CMK (cell line): ENCODE results near the gene INTS7.
"Not testable (repeated sequence)": the region's sequence is repeated elsewhere in the genome, so short reads cannot be mapped to it uniquely, and the experiment has no call there.

ENCODE experiments used
- DNase-seq: peaks from one replicate; pipeline ENCODE4 v3.0.0-alpha.2; 2010; ENCODE audit warnings: low read depth

Gene INTS7

GRCh38 chr1:212035835-212036605 lies 663 bp upstream of the INTS7 start:
- DNase-seq, result no peak

- DNase-seq, result peak; percentile 22
These were observed 738 bp downstream of the INTS7 start for GRCh38 chr1:212034516-212035122.

- DNase-seq, result no peak
These were observed 4.3 kb downstream of the INTS7 start for GRCh38 chr1:212030936-212031528.

GRCh38 chr1:212027727-212028126 lies 7.6 kb downstream of the INTS7 start:
- not testable (repeated sequence) for DNase-seq

- no peak for DNase-seq
These were observed 10.7 kb downstream of the INTS7 start for GRCh38 chr1:212024469-212025149.

- not testable (repeated sequence) for DNase-seq
These were observed 12.4 kb downstream of the INTS7 start for GRCh38 chr1:212022908-212023307.

- DNase-seq, result no peak
These were observed 13.8 kb downstream of the INTS7 start for GRCh38 chr1:212021563-212021962.

- no peak for DNase-seq
These were observed 14.4 kb downstream of the INTS7 start for GRCh38 chr1:212020975-212021374.

GRCh38 chr1:212013672-212014071 lies 21.7 kb downstream of the INTS7 start:
- no peak for DNase-seq

- DNase-seq, result peak; percentile 49
These were observed 23.2 kb downstream of the INTS7 start for GRCh38 chr1:212012034-212012740.

GRCh38 chr1:212010004-212010403 lies 25.4 kb downstream of the INTS7 start:
- no peak for DNase-seq

- no peak for DNase-seq
These were observed 25.8 kb downstream of the INTS7 start for GRCh38 chr1:212009561-212009960.

- DNase-seq, result no peak
These were observed 27.5 kb downstream of the INTS7 start for GRCh38 chr1:212007886-212008285.

- no peak for DNase-seq
These were observed 28.2 kb downstream of the INTS7 start for GRCh38 chr1:212007178-212007577.

GRCh38 chr1:212004895-212005608 lies 30.3 kb downstream of the INTS7 start:
- no peak for DNase-seq

- no peak for DNase-seq
These were observed 32.8 kb downstream of the INTS7 start for GRCh38 chr1:212002536-212002935.

GRCh38 chr1:211997426-211997825 lies 37.9 kb downstream of the INTS7 start:
- DNase-seq, result not testable (repeated sequence)

- no peak for DNase-seq
These were observed 43.7 kb downstream of the INTS7 start for GRCh38 chr1:211991695-211992094.

GRCh38 chr1:211986628-211987254 lies 48.6 kb downstream of the INTS7 start:
- no peak for DNase-seq

GRCh38 chr1:211985556-211986264 lies 49.6 kb downstream of the INTS7 start:
- DNase-seq, result no peak
